GM20000 (cell line): Measurements from ENCODE around the gene KRTAP10-8.
"Not testable (repeated sequence)": the region's sequence is repeated elsewhere in the genome, so short reads cannot be mapped to it uniquely, and the experiment has no call there.

Experiments used
- DNase-seq: peaks from one replicate; pipeline ENCODE4 v3.0.0; 2012; ENCODE audit warnings: low spot score
- TF ChIP-seq, protein P1 (sequence below): IDR thresholded peaks from 2 replicates; pipeline ENCODE4 v1.5.1; 2012; ENCODE audit warnings: mild to moderate bottlenecking, control low read depth; ENCODE audit errors: extremely low read depth, missing control alignments

Gene KRTAP10-8

DNA sequence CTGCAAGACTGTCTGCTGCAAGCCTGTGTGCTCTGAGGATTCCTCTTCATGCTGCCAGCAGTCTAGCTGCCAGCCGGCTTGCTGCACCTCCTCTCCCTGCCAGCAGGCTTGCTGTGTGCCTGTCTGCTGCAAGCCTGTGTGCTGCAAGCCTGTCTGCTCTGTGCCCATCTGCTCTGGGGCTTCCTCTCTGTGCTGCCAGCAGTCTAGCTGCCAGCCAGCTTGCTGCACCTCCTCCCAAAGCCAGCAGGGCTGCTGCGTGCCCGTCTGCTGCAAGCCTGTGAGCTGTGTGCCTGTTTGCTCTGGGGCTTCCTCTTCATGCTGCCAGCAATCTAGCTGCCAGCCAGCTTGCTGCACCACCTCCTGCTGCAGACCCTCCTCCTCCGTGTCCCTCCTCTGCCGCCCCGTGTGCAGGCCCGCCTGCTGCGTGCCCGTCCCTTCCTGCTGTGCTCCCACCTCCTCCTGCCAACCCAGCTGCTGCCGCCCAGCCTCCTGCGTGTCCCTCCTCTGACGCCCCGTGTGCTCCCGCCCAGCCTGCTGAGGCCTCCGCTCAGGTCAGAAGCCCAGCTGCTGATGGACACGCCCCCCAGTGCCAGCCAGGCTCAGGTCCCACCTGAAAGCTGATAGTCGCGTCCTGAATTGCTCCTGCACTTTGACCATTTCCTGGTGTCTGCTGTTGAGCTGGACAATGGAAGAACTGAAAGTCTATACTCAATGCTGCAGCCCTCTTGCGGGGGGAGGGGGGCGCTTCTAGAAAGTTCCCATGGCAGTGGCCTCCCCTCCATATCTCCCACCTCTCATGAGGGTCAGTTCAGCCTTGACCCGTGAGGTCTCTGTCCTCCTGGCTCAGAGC is 37.2 kb upstream of the KRTAP10-8 start:
- DNase-seq: no peak
- TF ChIP-seq, protein P1, sequence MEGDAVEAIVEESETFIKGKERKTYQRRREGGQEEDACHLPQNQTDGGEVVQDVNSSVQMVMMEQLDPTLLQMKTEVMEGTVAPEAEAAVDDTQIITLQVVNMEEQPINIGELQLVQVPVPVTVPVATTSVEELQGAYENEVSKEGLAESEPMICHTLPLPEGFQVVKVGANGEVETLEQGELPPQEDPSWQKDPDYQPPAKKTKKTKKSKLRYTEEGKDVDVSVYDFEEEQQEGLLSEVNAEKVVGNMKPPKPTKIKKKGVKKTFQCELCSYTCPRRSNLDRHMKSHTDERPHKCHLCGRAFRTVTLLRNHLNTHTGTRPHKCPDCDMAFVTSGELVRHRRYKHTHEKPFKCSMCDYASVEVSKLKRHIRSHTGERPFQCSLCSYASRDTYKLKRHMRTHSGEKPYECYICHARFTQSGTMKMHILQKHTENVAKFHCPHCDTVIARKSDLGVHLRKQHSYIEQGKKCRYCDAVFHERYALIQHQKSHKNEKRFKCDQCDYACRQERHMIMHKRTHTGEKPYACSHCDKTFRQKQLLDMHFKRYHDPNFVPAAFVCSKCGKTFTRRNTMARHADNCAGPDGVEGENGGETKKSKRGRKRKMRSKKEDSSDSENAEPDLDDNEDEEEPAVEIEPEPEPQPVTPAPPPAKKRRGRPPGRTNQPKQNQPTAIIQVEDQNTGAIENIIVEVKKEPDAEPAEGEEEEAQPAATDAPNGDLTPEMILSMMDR: no peak

DNA sequence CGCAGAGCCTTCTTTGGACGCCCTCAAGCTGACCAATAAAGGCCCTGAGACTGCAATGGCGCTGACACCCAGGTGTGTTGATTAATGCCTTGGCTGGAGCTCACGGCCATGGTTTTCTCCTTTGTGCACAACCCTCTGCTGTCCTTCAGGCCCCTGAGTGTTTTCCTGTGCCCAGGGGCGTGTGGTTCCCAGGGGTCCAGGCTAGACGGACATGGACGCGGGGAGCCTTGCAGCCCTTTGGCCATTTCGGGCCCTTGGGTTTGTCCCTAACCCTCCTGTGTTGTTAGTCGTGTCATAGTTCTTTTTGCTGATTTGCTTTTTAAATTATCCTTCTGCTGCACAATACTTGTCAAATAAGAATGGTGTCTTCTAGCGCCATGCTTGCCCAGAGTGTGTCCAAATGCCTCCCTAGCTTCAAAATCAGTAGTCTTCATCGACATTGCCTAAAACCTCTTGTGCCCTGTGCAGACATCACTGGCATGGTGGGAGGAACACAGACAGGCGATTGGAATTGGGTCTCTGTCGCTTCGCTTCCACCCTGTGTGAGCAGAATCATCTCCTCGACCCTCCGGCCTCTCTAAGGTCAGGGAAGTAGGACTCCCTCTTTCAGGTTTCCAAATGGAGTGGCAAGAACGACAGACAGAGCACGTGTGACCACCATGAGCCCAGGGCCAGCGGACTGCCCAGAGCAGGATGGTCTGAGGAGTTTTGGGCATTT is 36.4 kb upstream of the KRTAP10-8 start:
- no peak for DNase-seq
- TF ChIP-seq, protein P1: no peak

DNA sequence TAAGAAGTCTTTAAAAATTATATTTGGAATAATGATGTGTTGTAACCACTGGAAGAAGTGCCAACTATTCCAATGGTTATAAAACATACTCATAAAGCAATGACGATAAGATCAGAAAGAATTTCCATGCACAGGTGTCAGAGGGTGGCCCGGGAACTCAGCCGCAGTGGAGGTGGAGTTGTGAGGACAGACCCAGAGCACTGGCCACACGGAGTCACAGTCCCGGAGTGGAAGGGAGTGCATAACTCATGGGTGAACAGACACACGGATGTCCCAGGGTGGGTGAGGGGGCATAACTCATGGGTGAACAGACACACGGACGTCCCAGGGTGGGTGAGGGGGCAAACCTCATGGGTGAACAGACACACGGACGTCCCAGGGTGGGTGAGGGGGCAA is 35.9 kb upstream of the KRTAP10-8 start:
- DNase-seq: no peak
- TF ChIP-seq, protein P1: no peak

DNA sequence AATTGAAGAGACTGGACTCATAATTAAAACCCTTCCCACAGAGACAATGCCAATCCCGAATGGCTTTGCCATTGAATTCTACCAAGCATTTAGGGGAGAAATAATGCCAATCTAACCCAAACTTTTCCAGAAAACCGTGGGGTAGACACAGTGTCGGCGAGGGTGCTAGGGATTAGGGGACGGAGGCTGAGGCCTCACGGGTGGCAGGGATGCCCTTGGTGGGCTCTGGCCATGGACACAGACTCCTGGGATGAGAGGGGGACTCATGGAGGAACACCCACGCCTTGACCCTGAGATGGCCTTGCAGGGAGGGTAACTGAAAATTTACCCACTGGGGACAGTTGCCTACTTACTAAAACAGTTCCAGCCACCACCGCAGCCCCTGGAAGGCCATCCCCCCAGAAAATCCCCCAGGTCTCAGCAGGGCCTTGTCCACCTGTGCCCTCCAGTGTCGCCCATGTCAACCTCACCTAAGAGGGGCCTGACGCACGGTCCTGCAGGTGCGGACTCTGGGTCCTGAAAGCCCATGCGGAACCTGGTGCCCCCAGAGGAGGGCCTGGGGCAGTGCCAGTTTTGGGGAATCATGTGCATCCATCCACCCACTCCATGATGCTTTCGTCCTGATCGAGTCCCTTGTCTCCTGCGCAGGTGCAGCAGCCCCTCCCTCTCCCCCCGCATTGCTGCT is 33.4 kb upstream of the KRTAP10-8 start:
- TF ChIP-seq, protein P1: no peak
- no peak for DNase-seq

DNA sequence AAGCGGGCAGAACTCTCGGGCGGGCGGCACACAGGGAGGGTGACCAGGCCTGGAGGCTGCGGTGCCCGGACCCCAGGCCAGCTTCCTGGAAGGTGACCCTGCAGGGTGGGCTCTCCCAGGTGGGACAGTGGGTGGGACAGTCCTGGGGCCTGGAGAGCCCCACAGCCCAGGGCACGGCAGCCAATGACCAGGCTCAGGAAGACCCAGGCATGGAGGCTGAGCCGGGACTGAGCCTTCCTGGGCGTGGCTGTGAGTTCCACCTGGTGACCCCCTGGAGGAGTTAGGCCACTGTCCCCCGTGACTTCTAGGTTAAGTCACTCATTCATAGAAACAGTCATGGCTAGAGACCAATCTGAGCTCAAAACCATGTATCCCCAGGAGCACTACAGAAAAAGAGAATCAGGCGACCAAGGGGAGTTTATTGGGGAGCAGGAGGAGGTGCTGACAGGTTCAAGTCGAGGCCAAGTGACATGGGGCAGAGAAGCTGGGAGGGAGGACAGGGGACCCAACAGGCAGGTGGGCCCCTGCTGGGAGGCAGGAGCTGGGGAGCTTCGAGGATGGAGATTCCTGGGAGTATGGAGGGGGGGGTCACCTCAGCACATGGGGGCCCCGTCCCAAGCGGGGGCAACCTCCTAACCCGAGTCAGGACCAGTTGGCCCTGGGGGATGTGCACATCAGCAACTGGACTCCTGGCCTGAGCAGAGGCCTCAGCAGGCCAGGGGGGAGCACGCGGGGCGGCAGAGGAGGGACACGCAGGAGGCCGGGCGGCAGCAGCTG is 32.6 kb upstream of the KRTAP10-8 start:
- TF ChIP-seq, protein P1: no peak
- DNase-seq: no peak

DNA sequence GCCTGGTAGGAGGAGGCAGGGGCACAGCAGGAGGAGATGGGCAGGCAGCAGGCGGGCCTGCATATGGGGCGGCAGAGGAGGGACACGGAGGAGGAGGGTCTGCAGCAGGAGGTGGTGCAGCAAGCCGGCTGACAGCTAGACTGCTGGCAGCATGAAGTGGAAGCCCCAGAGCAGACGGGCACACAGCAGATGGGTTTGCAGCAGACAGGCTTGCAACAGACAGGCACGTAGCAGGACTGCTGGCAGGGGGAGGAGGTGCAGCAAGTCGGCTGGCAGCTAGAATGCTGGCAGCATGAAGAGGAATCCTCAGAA is 32.1 kb upstream of the KRTAP10-8 start:
- no peak for DNase-seq
- TF ChIP-seq, protein P1: no peak

DNA sequence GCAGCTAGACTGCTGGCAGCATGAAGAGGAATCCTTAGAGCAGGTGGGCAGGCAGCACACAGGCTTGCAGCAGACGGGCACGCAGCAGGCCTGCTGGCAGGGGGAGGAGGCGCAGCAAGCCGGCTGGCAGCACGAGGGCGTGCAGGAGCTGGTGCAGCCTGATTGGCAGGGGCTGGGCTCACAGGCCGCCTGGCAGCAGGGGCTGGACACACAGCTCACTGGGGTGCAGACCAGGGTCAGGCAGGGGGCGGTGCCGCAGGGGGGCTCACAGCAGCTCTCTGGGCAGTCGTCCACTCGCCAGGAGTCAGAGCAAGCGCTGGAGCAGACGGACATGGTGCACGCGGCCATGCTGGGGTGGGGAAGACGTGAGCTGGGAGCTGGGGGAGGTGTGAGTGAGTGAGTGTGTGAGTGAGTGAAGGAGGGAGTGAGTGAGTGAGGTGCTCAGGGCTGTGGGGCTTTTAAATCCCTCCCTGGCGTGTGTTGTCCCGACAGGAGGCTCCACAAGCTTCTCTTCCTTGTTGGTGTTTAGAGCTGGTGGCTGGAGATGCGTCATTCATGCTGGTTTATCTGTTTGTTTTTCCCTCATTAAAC is 31.6 kb upstream of the KRTAP10-8 start, which contains the start of gene KRTAP10-5:
TSS of gene KRTAP10-5 (minus strand) at position 374 of the 591 bp plus-strand sequence. CDS start at position 348, 26 bp downstream.
- not testable (repeated sequence) for DNase-seq
